ENCODE results near the gene MTMR3.

Gene MTMR3

DNA sequence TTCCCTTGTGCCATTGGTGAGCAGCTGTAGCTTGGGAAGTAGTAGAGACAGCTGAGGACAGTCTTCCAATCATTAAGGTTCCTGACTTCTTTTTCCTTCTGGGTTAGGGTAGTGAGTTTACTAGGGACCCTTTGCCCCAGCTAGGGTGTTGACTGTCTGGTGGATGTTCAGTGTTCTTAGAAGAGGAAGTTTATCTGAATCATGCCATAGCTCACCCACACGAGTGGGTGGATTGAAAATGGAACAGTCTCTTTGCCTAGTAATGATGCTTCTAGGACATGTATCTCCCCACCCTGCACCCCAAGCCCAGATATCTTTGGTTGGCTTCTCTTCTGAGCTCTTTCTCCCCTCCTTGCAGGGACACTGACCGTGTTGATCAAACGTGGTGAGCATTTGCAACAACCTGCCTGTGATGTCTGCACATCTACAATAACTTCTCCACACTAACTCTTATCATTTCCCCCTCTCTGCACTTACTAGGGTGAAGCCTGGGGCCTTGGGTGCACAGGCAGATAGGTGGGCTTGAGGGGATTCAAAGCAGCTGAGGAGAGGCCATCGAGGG lies 140.2 kb downstream of the MTMR3 start:
- DNase-seq (ENCODE audit: low read depth in 2 of 3, low spot score in 2 of 3) = no peak

DNA sequence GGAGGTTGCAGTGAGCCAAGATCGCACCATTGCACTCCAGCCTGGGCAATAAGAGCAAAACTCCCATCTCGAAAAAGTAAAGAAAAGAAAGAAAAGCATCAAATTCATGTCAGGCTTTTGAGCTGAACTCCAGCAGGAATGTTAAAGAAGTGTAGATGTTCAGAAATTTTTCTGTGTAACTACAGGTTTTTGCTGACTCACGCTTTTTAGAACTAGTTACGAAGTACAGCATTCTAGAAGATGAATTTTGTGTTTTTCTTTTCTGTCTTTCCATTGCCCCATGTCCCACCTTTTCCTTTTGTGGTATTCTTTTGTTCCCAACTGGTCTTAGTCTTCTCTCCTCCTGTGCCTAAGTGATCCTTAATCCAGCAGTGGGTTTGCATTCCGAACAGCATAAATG lies 141.3 kb downstream of the MTMR3 start:
- DNase-seq (ENCODE audit: low read depth in 2 of 3, low spot score in 2 of 3) = no peak

DNA sequence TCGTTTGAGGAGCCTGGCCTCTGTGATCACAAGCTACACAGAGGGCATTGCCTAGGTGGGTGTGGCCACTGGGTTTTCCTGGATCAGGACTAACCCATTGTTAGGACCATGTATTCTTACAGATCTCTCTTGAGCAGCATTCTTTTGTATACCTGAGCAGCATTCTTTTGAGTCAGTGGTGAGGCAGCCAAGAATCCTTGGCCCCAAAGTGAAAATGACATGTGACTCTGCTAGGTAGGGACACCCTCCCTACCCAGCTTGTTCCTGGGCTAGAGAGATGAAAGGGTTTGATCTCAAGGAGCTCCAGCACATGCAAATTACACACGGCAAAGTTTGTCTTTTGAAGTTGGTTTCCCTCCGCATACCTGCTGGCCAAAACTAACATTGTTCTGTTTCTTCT lies 142.2 kb downstream of the MTMR3 start:
- DNase-seq (ENCODE audit: low read depth in 2 of 3, low spot score in 2 of 3) = no peak

DNA sequence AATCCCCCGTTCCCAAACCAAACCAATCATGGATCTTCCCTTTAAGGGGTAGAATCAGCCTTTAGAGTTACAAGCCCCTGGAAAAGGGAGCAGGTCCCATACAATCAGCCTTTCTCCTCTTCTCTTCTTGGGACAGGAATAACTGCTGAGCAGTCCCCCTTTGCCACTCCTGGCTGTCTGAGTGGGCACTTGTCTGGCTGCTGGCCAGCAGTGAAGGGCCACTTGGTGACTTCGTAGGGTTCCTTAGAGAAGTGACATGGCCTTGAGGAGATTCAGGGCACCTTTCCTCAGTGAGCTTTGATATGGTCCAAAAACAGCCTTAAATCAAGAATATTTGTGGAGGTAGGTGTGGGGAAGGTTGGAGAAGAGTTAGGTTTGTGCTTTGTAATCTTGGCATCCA lies 143.8 kb downstream of the MTMR3 start:
- no peak for DNase-seq (ENCODE audit: low read depth in 2 of 3, low spot score in 2 of 3)

DNA sequence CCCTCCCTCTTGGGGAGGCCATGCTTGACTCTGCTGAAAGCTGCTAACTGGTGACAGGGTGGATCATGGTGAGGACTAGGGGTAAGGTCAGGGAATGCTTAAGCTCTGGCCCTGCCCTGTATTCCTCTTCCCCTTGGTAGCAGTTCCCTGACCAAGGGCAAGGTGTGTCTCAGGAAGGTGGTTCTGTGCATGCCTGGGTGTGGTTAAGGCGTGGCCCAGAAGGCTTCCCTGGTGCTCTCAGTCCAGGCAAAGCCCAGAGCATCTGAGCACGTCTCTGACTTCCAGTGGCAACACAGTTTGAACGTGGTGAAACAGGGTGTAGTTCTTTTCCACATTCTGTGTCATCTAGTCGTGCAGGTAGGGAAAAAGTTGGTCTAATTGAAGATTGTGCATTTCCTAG lies 144.2 kb downstream of the MTMR3 start:
- DNase-seq (ENCODE audit: low read depth in 2 of 3, low spot score in 2 of 3) = no peak

DNA sequence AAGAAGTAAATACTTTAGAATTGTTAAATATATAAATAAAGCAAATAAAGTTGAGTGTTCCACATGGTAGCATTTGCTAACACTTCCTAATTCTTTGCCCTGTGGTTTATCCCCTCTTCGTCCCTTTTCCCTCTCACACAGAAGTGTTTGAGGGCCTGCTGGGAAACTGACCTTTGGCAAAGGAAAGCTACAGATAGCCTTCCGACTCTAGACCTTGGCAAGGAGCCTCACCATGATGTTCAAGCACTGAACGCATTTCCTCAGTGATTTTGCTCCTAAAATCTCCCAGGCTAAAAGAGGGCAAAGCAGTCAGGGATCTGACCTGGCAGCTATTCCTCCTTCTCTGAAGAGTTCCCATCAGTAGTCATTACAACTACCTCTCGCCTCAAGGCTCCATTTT lies 144.8 kb downstream of the MTMR3 start:
- no peak for DNase-seq (ENCODE audit: low read depth in 2 of 3, low spot score in 2 of 3)

DNA sequence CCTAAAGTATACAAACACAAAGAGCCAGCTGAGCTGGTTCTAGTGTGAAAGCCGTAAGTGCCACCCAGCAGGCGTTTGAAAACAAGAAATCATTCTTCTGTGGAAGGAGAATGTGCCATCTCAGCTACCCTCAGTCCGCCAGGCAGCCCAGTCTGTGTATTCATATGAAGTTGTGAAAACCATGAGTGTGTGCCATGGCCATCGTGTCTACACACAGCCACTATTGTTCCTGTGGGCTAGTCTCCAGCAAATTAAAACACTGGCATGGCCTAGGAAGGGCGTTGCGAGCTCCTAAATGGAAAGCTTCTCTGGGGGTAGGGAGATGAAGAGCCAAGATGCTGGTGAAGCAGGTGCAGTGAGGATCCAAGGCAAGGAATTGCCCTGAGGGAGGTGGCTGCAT lies 145.8 kb downstream of the MTMR3 start:
- DNase-seq (ENCODE audit: low read depth in 2 of 3, low spot score in 2 of 3) = no peak

DNA sequence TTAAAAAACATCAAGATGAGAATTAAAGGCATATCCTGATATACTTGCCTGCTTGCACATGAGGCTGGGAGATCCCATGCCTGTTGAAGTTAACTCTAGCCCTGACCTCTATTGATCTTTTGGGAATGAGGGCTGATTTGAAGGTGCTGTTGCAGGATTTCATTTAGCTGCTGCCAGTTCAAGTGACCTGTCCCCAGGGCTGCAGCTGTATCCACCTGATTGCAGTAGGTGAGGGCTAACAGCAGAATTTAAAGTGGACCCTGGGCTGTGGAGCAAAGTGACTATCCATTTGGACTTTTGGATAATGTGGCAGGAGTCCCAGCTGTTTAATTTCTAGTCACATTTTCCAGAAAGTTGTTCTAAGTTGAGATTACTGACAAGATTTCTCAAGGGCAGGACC lies 146.5 kb downstream of the MTMR3 start:
- no peak for DNase-seq (ENCODE audit: low read depth in 2 of 3, low spot score in 2 of 3)

DNA sequence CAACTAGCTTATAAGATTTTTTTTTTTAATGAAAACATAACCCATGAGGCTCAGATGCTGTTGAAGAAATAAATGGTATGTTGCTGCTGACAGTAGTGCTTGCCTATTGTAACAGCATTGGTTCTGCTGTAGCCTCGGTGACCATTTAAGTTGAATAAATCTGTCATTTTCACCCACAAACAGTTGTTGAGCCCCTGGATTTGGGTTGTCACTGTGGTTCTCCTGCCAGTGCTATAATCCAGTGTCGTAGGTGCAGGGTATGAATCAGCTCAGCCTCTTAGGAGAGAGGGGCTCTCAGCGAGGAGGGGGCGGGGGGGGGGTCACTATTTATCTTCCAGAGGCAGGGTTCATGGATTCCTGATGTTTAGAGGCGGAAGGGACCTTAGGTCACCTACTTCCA lies 147.4 kb downstream of the MTMR3 start:
- no peak for DNase-seq (ENCODE audit: low read depth in 2 of 3, low spot score in 2 of 3)

DNA sequence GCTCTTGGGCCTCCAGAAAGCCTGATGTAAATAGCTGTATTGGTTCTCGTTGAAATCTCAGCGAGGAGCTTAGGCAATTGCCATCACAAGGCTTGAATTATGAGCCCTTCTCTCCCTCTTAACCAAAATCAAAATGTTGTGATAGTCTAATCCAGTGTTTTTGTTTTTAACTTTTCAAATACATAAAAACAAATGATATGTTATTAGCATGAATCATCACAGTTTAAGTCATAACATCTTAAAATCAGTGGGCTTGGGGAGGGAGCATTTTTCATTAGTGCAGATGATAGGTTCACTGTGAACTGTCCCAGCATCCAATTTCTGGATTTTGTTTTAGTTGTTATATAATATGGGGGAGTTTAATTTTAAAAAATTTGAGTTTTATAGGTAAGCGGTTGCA lies 148.4 kb downstream of the MTMR3 start:
- no peak for DNase-seq (ENCODE audit: low read depth in 2 of 3, low spot score in 2 of 3)

DNA sequence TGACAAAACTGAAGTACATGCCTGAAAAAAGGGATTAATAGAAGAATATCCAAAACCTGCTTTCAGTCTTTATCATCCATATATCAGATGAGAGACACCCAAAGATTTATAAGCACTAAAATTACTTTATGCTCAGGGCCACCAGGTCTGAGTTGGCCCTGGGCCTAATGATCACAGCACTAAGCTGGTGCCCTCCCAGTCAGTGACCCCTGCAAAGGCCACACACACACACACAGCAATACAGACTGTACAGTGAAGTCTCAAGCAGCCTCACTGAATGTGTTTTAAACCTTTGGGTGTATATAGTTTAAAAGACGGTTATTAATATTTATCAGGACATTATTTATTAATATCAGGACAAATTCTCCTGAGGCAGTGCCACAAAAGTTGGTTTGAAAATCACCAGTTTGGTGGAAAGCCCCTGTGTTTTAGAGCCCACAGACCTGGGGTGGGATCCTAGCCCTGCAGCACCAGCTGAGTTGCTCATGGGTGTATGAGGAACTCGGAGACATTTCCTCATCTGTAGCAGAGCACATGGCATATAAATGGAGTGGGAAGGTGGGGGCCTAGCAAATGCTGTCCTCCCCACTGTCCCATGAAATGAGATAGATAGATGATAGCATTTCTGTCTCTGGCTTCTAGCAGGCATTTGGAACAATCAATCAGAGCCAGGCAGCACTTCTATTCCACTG lies 148.9 kb downstream of the MTMR3 start:
- no peak for DNase-seq (ENCODE audit: low read depth in 2 of 3, low spot score in 2 of 3)

DNA sequence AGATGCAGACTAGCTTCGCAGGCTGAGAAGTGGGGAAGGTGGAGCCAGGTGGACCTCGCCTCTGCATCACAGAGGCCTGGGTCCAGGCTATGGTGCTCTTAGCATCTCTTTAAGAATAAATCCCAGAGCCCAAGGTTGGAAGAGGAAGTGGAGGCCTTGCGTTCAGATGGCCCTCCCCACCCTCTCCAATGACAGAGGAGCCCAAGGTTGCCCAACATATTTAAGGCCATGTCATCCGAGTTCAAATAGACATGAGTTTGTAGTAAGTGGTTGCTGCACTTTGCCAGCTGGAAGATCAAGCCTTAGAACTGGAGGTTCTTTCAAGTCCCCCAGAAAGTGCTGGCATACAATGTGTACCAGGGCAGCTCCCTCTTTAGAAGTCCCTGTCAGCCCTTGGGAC lies 150.2 kb downstream of the MTMR3 start:
- DNase-seq (ENCODE audit: low read depth in 2 of 3, low spot score in 2 of 3) = no peak

DNA sequence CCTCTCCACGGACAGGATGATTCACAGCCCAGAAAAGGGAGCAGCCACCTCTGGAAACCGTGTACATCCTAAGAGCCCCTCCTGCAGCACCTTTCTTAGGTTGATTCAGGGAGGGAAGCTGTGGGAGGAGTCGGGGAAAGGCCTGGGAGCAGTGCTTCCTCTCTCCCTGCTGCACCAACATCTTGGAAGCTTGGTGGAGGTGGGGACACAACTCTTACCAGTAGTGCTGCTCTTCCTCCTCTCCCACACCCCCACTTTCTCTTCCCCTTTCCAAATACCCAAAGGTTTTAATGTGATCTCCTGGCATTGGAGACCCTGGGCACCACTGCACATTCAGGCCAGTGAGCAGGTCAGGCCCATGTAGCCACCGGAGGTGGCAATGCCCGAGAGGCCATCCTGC lies 150.9 kb downstream of the MTMR3 start:
- DNase-seq (ENCODE audit: low read depth in 2 of 3, low spot score in 2 of 3) = no peak

DNA sequence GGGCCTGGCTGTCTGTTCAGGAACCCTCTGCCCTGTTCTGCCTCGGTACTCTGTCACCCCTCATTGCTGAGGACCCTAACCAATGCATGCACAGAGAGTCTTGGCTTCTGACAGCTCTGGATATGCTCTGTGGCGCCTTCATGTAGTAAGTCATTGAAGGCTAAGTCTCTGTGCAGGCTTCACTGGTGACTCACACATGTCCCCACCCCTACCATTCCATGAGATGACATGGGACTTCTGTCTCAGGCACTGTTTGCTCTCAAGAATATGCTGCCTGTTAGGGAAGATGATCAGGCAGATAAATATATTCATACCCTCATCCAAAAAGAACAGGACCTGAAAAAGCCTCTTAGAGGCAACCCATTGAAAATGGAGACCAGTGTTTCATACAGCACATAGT lies 153.7 kb downstream of the MTMR3 start:
- no peak for DNase-seq (ENCODE audit: low read depth in 2 of 3, low spot score in 2 of 3)

DNA sequence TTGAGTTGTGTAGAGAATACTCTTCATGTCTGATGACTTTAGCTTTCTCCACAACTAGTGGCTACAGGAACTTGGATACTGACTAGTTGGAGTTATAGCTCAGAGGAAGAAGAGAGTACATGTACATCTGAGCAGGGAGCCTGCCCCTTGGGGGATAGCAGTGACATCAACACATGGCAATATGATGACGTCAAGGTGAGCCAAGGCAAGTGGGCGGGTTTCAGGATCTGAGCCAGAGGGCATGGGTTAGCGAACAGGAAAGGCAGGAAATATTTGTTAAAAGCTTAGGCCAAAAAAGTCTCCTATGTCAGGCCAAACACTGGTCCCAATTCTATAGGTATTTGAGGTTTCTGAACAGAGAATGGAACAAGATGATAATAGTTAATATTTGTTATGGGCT lies 155.2 kb downstream of the MTMR3 start:
- DNase-seq (ENCODE audit: low read depth in 2 of 3, low spot score in 2 of 3) = no peak

DNA sequence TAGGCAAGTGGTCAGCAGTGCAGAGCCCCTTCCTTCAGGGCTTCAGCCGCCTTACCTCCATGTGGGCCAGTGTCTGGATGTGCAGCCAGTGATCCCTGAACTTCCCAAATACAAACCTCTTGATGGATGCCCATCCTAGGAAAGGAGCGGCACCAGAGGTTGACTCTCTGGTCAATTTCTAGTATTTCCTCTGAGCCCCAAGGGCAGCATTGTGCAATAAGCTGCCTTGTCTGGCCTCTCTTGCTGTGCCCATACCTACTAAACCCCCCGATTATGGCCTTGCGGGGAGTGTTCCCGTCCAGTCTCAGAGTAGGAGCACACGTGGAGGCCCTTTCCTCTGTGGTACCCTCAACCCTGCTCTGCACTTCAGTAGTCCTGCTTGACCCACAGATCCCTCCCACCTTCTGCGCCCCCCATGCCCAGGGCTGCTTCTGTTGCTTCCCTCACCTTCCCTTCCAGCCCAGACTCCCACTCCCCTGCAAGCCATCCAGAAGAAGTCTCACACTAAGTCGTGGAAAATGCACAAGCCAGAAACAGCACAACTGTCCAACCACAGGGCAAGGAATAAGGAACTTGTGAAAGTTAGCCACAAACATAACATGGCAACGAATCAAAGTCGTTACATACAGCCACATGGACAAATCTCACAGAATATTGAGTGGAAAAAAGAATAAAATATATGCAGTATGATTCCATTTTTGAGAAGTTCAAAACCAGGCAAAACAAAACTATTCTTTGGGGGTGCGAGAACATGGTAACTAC lies 157.7 kb downstream of the MTMR3 start:
- DNase-seq (ENCODE audit: low read depth in 2 of 3, low spot score in 2 of 3) = no peak

DNA sequence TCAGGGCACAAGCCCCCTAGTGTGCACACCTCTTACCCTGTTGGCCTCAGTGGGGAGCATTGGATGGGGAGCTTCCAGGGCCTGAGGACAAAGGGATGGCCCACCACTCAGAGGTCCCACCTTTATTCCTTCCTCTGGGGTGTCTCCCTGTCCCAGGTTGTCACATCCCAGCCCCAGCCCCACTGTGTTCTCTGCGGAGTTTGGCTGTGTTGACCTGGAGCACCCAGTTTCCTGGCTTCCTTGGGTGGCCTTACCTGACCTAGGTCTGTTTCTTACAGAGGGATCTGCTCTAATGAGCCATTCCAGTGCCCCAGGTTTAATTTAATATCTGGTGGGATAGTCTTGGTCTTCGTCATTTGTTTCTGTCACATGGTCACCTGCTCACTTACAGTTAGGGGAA lies 158.5 kb downstream of the MTMR3 start:
- no peak for DNase-seq (ENCODE audit: low read depth in 2 of 3, low spot score in 2 of 3)

DNA sequence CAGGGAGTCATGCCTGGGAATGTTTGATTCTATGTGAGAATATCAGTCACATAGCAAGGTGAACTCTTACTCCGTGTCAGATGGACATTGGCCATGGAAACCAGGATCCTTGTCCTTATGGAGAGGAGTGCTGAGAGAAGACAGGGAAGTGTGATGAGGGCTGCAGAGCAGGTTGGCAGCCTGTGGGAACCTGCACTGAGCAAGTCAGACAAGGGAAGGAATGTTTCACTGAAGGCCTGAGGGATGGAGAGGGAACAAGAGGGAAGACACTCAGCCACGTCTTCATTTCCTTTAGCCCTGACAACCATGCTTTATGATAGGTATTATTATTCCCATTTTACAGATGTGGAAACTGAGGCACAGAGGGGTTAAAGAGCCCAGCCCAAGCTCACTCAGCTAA lies 158.9 kb downstream of the MTMR3 start:
- no peak for DNase-seq (ENCODE audit: low read depth in 2 of 3, low spot score in 2 of 3)

DNA sequence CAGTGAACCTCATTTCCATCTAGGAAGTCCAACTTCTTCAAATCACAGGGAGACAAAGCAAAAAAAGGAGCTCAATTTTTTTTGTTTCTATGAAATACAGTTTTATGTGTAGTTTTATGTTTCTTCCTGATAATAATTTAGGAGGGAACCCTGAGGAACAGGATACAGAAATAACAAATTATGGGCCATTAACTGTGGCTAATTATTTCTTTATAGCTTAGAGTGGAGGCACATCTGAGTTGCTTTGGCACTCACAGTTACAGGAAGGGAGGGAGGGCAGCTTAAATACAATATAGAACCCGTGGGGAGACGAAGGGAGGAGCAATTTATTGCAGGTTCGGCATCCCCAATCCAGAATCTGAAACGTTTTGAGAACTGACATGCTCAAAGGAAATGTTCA lies 160.2 kb downstream of the MTMR3 start:
- DNase-seq (ENCODE audit: low read depth in 2 of 3, low spot score in 2 of 3) = no peak

DNA sequence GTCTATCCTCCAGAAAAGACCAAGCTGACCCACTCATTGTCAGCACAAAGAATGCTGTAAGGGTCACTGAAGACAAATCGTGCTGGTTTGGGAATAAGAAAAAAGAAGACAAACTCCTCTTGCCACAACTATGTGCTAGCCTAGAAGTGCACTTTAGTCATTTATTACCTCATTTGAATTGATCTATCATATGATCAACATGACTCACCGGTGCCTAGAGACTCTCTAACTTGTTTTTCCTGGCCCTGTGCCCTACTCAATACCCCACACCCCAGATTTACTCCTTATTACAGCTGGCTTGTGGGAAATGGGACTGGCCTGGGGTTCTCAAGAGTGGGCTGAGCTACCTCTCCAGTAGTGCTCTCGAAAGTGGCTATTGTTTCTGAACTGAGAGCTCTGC lies 161.4 kb downstream of the MTMR3 start:
- DNase-seq (ENCODE audit: low read depth in 2 of 3, low spot score in 2 of 3) = no peak

DNA sequence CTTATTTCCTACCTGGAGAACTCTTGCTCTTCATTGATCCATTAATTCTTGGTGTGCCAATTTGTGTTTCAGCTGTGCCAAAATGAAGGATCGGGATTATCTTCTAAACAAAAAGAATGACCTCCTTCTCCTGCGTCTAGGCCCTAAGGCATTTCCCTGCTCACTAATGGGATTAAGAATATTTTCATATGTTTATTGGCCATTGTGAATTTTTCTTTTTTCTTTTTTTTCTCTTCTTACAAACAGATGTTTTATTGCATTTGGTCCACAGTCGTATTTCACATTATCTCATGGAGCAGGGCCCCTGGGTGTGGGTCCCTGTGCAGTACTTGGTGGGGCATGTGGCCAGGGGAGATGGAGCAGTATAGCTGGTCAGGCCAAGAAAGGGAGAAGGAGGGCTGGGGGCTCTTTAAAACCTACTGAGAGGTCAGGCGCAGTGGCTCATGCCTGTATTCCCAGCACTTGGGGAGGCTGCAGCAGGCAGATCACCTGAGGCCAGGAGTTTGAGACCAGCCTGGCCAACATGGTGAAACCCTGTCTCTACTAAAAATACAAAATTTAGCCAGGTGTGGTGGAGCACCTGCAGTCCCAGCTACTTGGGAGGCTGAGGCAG lies 162.0 kb downstream of the MTMR3 start:
- DNase-seq (ENCODE audit: low read depth in 2 of 3, low spot score in 2 of 3) = no peak

DNA sequence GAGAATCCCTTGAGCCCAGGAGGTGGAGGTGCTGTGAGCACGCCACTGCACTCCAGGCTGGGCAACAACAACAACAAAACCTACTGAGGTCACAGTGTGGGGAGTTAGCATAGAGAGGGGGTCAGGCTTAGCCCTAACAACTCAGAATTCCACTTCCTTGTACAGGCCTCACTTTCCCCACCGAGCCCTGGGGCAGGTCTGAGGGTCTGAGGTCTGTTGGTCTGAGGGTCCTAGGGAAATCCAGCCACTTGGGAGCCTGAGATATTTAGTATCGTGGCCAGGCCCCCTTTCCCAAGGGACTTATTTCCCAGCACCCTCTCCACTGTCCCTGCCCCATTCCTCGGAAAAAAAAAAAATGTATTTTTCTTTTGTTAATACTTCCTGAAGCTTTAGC lies 162.5 kb downstream of the MTMR3 start:
- DNase-seq (ENCODE audit: low read depth in 2 of 3, low spot score in 2 of 3) = no peak

Measured in activated CD8-positive, alpha-beta memory T cell treated with anti-CD3 and anti-CD28 coated beads for 48 hours (primary cell).